ENCODE data around the gene CEMIP. TPM values are rescaled to one million over a fixed set of nuclear protein-coding genes. Genes with fewer than 3 reads are reported as not detected.

The CEMIP gene
- total RNA-seq, 1 donor from 2014 or later, result under 0.01 TPM

GRCh38 chr15:80898040-80898439 is 118.9 kb downstream of the CEMIP start:
- no peak for DNase-seq (ENCODE audit: low read depth)
- Histone ChIP-seq H3K36me3 (ENCODE audit: control insufficient read depth, insufficient read depth, low read length) (no peaks in the 10 kb centered on the region), H3K27me3 (ENCODE audit: control insufficient read depth, insufficient read depth, low read length) (no peaks in the 10 kb centered on the region), H3K4me3 (ENCODE audit: low read depth, low read length) (no peak overlapping the region)
- TF ChIP-seq CTCF (IDR thresholded peaks at IDR 0.05; ENCODE audit: insufficient read depth, low read length, poor library complexity, severe bottlenecking), result no peak

GRCh38 chr15:80902298-80902801 is 123.2 kb downstream of the CEMIP start:
- H3K36me3 ChIP-seq (ENCODE audit: control insufficient read depth, insufficient read depth, low read length), result no peaks in the 10 kb centered on the region

GRCh38 chr15:80904998-80905397 is 125.8 kb downstream of the CEMIP start:
- no peak overlapping the region for H3K4me3 ChIP-seq (ENCODE audit: low read depth, low read length)
- H3K36me3 ChIP-seq (ENCODE audit: control insufficient read depth, insufficient read depth, low read length), result no peaks in the 10 kb centered on the region
- TF ChIP-seq CTCF (IDR thresholded peaks at IDR 0.05; ENCODE audit: insufficient read depth, low read length, poor library complexity, severe bottlenecking), result no peak
- peaks cover 2% of the 10 kb centered on the region for H3K27me3 ChIP-seq (ENCODE audit: control insufficient read depth, insufficient read depth, low read length)
- no peak for DNase-seq (ENCODE audit: low read depth)

More at GRCh38 chr15:80902298-80902801, 123.2 kb downstream of the CEMIP start:
- TF ChIP-seq CTCF (IDR thresholded peaks at IDR 0.05; ENCODE audit: insufficient read depth, low read length, poor library complexity, severe bottlenecking), result no peak
- no peaks in the 10 kb centered on the region for H3K27me3 ChIP-seq (ENCODE audit: control insufficient read depth, insufficient read depth, low read length)
- no peak for DNase-seq (ENCODE audit: low read depth)
- H3K4me3 ChIP-seq (ENCODE audit: low read depth, low read length), result no peak overlapping the region

GRCh38 chr15:80906159-80906766 is 127.1 kb downstream of the CEMIP start:
- peaks cover 2% of the 10 kb centered on the region for H3K27me3 ChIP-seq (ENCODE audit: control insufficient read depth, insufficient read depth, low read length)
- peak; percentile 70 for DNase-seq (ENCODE audit: low read depth)
- no peak overlapping the region for H3K4me3 ChIP-seq (ENCODE audit: low read depth, low read length)
- H3K36me3 ChIP-seq (ENCODE audit: control insufficient read depth, insufficient read depth, low read length), result no peaks in the 10 kb centered on the region
- TF ChIP-seq CTCF (IDR thresholded peaks at IDR 0.05; ENCODE audit: insufficient read depth, low read length, poor library complexity, severe bottlenecking), result no peak

- H3K27me3 ChIP-seq (ENCODE audit: control insufficient read depth, insufficient read depth, low read length), result peaks cover 2% of the 10 kb centered on the region
- no peaks in the 10 kb centered on the region for H3K36me3 ChIP-seq (ENCODE audit: control insufficient read depth, insufficient read depth, low read length)
- H3K4me3 ChIP-seq (ENCODE audit: low read depth, low read length), result no peak overlapping the region
- TF ChIP-seq CTCF (IDR thresholded peaks at IDR 0.05; ENCODE audit: insufficient read depth, low read length, poor library complexity, severe bottlenecking), result no peak
- DNase-seq (ENCODE audit: low read depth), result no peak
Measured at GRCh38 chr15:80911821-80912220, 132.7 kb downstream of the CEMIP start.

GRCh38 chr15:80912673-80913072 is 133.5 kb downstream of the CEMIP start:
- no peak for TF ChIP-seq CTCF (IDR thresholded peaks at IDR 0.05; ENCODE audit: insufficient read depth, low read length, poor library complexity, severe bottlenecking)
- DNase-seq (ENCODE audit: low read depth), result no peak
- Histone ChIP-seq H3K36me3 (ENCODE audit: control insufficient read depth, insufficient read depth, low read length) (no peaks in the 10 kb centered on the region), H3K4me3 (ENCODE audit: low read depth, low read length) (no peak overlapping the region), H3K27me3 (ENCODE audit: control insufficient read depth, insufficient read depth, low read length) (peaks cover 2% of the 10 kb centered on the region)

All from kidney epithelial cell (primary cell).